Psoas muscle (tissue), 8 donors: ENCODE results near the gene DMPK. TPM values are rescaled to one million over a fixed set of nuclear protein-coding genes. Genes with fewer than 3 reads are reported as not detected.
A peak's percentile ranks its signal among the peaks of the same experiment; 100 is the strongest.

Source experiments
- ATAC-seq, 4 donors: fragments of 200-7000 bp; cut with Tn5 transposase; one replicate each; pipeline ENCODE4 v1.9.1; 2020; ENCODE audit warnings: moderate library complexity in 3 of 4, mild to moderate bottlenecking in 2 of 4
- DNase-seq, 2 donors: peaks; one replicate each; pipeline ENCODE4 v3.0.0-alpha.2; 2020
- H3K27ac ChIP-seq: fragments of 200-600 bp; one replicate; pipeline ENCODE4 v1.8.0; 2022
- H3K27me3 ChIP-seq, 3 donors: fragments of 200-600 bp in 1 of 3; one replicate each; pipeline versions ENCODE4 v1.6.1 to v1.8.0; 2013 to 2022; ENCODE audit warnings: low read length in 2 of 3, mild to moderate bottlenecking in 2 of 3, moderate library complexity in 1 of 3; ENCODE audit not compliant: insufficient read depth in 3 of 3
- H3K36me3 ChIP-seq, 2 donors: fragments of 200-600 bp in 1 of 2; one replicate each; pipeline versions ENCODE4 v1.6.1 to v1.8.0; 2013 to 2022; ENCODE audit warnings: low read depth in 1 of 2, mild to moderate bottlenecking in 1 of 2, moderate library complexity in 1 of 2; ENCODE audit not compliant: insufficient read depth in 1 of 2
- H3K4me1 ChIP-seq: fragments of 200-600 bp; one replicate; pipeline ENCODE4 v1.8.0; 2022
- H3K4me3 ChIP-seq: fragments of 200-600 bp; one replicate; pipeline ENCODE4 v1.8.0; 2022; ENCODE audit warnings: mild to moderate bottlenecking
- H3K9me3 ChIP-seq: fragments of 200-600 bp; one replicate; pipeline ENCODE4 v1.8.0; 2022
- WGBS, 3 donors: extraction: QIAGEN DNeasy Blood & Tissue Kit; methylation state at CpG; one replicate each; pipeline versions ENCODE4 v1.1.6 to v1.1.7; 2013; 5-methylcytosine and 5-hydroxymethylcytosine counted together
- intact Hi-C, 2 donors: fragments of 100-400 bp; cut with DNase I; formaldehyde crosslinking; loops; one replicate each; pipeline versions ENCODE4 v1.11.0 to v1.14.2; 2022
- polyA plus RNA-seq, 3 donors: library from polyadenylated mRNA; stranded (reverse); fragments of 200-250 nt; gene quantifications; one replicate each; pipeline ENCODE4 v1.2.3, GENCODE V29; 2013
- total RNA-seq, 4 donors: library from RNA; stranded (reverse); fragmentation: NEBNext Ultra II Directional in 2 of 4; extraction: Animal tissue kit (Norgen Biotek cat#: 25700) in 2 of 4; gene quantifications; one replicate each; pipeline versions ENCODE4 v1.2.1 to v1.2.4, GENCODE V29; 2021 to 2023
- TF ChIP-seq, protein P1 (sequence below): fragments of 200-600 bp; IDR thresholded peaks from one replicate; pipeline ENCODE4 v1.8.0; 2022; ENCODE audit warnings: antibody characterized with exemption
- donor health status: healthy with polysubstance abuse.
- donor health status: DM: no; HTN: no; CAD: no; lungs with moderate emphysema.
- donor health status: Bipolar disorder and iron deficiency.
- donor health status: healthy.
- donor health status: DM: yes; HTN: yes; CAD: no.
- donor health status: DM: no; HTN: no; CAD: no.
- donor health status: DM: no; HTN: no; CAD: no.
- donor health status: DM: yes; HTN: yes; CAD: no.

The DMPK gene
- total and polyA plus RNA-seq, 7 donors: 53.0 to 617 (median 132) TPM

- intact Hi-C loops: loop anchor here in 1 of 2 donors (10.0 kb wide), 1 partner anchor 1036 kb away; the partner anchor contains the start of gene BCL3
- TF ChIP-seq, protein P1, sequence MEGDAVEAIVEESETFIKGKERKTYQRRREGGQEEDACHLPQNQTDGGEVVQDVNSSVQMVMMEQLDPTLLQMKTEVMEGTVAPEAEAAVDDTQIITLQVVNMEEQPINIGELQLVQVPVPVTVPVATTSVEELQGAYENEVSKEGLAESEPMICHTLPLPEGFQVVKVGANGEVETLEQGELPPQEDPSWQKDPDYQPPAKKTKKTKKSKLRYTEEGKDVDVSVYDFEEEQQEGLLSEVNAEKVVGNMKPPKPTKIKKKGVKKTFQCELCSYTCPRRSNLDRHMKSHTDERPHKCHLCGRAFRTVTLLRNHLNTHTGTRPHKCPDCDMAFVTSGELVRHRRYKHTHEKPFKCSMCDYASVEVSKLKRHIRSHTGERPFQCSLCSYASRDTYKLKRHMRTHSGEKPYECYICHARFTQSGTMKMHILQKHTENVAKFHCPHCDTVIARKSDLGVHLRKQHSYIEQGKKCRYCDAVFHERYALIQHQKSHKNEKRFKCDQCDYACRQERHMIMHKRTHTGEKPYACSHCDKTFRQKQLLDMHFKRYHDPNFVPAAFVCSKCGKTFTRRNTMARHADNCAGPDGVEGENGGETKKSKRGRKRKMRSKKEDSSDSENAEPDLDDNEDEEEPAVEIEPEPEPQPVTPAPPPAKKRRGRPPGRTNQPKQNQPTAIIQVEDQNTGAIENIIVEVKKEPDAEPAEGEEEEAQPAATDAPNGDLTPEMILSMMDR: no peak
- Histone ChIP-seq H3K27ac (peak overlapping the region; percentile 98), H3K4me1 (peaks cover 40% of the 10 kb centered on the region), H3K9me3 (no peaks in the 10 kb centered on the region), H3K27me3 (no peaks in the 10 kb centered on the region), H3K36me3 (peaks cover 4 to 39% of the 10 kb centered on the region in 2 donors), H3K4me3 (peak overlapping the region; percentile 87)
- WGBS, 3 donors: 18 to 26% (median 23%) methylated on average over 9 to 13 of the region's 13 CpGs
- ATAC-seq (no peak), DNase-seq (no peak)
Measured at GRCh38 chr19:45780448-45781213, 1.7 kb downstream of the DMPK start.

- Histone ChIP-seq H3K36me3 (peaks cover 4 to 41% of the 10 kb centered on the region in 2 donors), H3K27me3 (no peaks in the 10 kb centered on the region), H3K27ac (peak overlapping the region; percentile 98), H3K4me1 (peaks cover 34% of the 10 kb centered on the region), H3K4me3 (peak overlapping the region; percentile 87), H3K9me3 (no peaks in the 10 kb centered on the region)
- intact Hi-C loops: loop anchor here in 1 of 2 donors (10.0 kb wide), 1 partner anchor 1035 kb away; the partner anchor contains the start of gene BCL3
- ATAC-seq (no peak), DNase-seq (no peak)
- WGBS, 3 donors: 57 to 70% (median 64%) methylated on average over 4 of the region's 4 CpGs
- TF ChIP-seq, protein P1: no peak
Measured at GRCh38 chr19:45780146-45780447, 2.2 kb downstream of the DMPK start.

DNA sequence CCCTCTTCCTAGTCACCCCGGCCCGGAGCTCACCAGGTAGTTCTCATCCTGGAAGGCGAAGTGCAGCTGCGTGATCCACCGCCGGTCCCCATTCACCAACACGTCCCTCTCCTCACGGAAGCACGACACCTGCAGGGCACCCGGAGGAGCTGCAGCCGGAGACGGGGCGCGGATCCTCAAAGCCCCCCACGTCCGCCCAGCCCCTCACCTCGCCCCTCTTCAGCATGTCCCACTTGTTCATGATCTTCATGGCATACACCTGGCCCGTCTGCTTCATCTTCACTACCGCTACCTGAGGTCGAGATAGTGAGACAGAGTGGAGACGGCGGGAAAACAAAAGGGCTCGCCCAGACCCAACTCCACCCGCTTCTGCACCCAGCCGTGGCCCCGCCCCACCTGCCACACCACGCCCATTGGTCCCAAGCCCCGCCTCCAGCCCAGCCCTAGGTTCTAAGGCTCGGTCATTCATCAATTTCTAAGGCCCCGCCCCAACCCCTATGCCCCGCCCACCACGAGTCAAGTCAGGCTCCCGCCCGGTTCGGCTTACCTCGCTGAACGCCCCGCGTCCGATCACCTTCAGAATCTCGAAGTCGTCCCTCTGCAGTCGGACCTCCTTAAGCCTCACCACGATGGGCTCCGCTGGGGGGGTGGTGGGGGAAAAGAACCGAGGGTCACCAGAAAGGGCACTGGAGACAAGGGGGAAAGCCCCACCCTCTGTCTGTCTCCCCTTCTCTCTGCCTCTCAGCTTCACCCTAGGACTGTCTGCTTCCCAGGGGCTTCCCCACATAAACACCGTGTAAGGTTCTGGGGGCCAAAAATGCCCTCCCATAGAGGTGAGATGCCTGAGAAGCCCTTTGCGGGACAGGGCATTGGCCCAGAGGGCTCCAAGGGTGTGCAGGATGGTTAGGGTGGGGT, 2.8 kb downstream of the DMPK start:
- TF ChIP-seq, protein P1: no peak
- H3K27ac ChIP-seq: peak overlapping the region; percentile 41
- H3K4me3 ChIP-seq: peak overlapping the region; percentile 87
- peaks cover 4 to 47% of the 10 kb centered on the region in 2 donors for H3K36me3 ChIP-seq
- no peaks in the 10 kb centered on the region for H3K27me3 ChIP-seq
- H3K9me3 ChIP-seq: no peaks in the 10 kb centered on the region
- DNase-seq (peak; percentile 84 to 85), ATAC-seq (no peak)
- intact Hi-C loops: loop anchor here in 1 of 2 donors (10.0 kb wide), 1 partner anchor 1035 kb away; the partner anchor contains the start of gene BCL3
- WGBS, 3 donors: 50 to 53% (median 52%) methylated on average over 46 to 48 of the region's 48 CpGs
- H3K4me1 ChIP-seq: peaks cover 28% of the 10 kb centered on the region

DNA sequence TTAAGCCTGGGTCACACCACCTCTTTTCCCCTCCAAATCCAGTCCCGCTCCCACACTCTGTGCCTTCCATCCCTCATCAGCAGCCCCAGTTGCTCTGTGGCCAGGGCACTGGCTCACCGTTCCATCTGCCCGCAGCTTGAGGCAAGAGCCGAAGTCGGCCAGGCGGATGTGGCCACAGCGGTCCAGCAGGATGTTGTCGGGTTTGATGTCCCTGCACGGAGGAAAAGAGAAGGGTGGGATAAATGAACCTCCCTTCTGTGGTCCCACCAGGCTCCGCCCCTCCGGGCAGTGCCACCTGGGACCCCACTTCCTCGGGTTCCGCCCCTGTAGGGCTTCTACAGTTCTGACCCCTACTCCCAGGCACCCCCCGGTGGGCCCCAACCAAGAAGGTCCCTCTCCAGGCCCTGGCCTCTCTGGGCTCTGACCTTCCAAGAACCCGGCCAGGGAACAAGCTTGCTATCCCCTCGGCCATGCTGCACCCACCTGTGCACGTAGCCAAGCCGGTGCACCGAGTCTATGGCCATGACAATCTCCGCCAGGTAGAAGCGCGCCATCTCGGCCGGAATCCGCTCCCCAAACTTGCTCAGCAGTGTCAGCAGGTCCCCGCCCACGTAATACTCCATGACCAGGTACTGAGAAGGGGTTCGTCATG, 4.2 kb downstream of the DMPK start:
- 92 to 94% (median 93%) methylated on average over 26 to 28 of the region's 28 CpGs for WGBS, 3 donors
- H3K9me3 ChIP-seq: no peaks in the 10 kb centered on the region
- H3K36me3 ChIP-seq: peaks cover 4 to 59% of the 10 kb centered on the region in 2 donors
- no peak for DNase-seq
- peaks cover 22% of the 10 kb centered on the region for H3K4me1 ChIP-seq
- ATAC-seq: no peak
- no peak overlapping the region for H3K27ac ChIP-seq
- TF ChIP-seq, protein P1: no peak
- no peak overlapping the region for H3K4me3 ChIP-seq
- H3K27me3 ChIP-seq: no peaks in the 10 kb centered on the region
- intact Hi-C loops: no loop called here
